HG02588 (cell line): ENCODE measurements around the gene TRIM44.
"Not testable (repeated sequence)": the region's sequence is repeated elsewhere in the genome, so short reads cannot be mapped to it uniquely, and the experiment has no call there.

Experiments used
- ATAC-seq: cut with Tn5 transposase; IDR thresholded peaks from one replicate; pipeline ENCODE4 v1.9.1; 2021; ENCODE audit warnings: mild to moderate bottlenecking, moderate library complexity; ENCODE audit not compliant: unreplicated experiment

TRIM44 gene

DNA sequence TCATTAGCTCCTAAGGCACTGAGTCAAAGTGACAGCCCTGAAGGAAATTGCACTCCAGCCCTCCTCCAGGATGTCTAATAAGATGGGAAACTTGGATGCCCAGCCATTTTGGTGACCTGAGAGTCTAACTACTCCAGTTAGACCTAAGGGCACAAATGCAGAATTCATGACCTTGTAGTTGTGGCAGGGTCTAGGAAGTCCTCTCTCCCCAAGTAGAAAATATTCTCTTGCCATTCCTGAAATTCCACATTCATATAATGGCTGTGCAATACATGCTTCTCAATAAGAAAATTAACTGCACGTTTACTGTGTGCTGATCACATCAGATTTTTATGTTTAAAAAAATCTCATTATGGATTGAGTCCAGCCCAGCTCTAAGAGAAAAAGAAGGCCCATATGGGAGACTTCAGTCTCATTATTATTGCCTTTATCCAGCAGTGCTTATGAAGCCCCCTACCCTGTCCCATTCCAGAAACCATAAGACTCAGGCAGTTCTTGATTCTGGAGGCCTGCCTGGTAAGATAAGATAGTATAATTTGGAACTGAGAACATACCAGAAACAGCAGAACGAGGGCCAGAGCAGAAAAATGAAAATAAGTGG is 147.6 kb downstream of the TRIM44 start:
- ATAC-seq = no peak

DNA sequence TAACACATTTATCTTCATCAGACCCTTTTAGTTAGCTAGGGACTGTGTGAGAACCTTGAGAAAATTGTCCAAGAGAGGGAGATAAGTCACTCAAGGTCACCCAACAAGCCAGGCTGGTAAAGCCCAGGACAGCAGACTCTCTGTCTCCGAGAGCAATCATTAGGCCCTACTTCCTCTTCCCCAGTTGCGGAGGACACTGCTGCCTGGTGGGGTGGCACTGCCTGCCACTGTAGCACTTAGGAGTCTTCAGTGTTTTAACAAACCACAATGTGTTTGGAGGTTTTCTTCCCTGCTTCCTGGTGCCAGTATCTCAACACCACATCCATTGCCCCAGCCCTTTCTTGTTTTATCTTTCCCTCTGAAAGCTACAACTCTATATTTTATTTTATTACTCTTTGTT is 149.2 kb downstream of the TRIM44 start:
- no peak for ATAC-seq

GRCh38 chr11:35812828-35813227 is 150.3 kb downstream of the TRIM44 start:
- ATAC-seq = no peak

DNA sequence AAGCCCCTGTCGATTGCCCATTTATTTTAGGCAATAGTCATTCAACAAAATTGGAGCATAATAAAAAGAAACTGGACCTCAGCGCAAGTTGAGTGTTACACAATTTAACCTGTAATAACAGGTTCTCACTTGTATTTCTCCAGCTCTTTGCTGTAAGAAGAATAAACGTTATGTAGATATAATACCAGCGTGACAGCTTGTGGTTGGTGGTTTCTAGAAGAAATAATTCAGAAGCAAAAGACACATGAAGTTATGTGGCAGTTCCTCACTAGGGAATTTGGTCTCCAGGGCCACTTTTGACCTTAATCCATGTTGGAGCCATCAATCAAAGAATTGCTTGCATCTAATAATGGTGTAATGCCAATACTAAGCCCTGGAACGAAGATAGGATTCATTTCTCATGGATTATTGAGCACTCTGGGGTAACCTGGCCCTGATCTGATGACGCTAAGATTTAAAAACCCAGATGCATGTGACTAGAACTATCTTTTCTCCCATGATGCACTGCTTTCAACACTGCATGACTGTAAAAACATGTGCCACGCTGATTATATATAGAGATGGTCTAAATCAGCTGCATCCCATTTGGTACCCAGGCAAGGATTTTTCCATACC is 151.6 kb downstream of the TRIM44 start:
- ATAC-seq = no peak

DNA sequence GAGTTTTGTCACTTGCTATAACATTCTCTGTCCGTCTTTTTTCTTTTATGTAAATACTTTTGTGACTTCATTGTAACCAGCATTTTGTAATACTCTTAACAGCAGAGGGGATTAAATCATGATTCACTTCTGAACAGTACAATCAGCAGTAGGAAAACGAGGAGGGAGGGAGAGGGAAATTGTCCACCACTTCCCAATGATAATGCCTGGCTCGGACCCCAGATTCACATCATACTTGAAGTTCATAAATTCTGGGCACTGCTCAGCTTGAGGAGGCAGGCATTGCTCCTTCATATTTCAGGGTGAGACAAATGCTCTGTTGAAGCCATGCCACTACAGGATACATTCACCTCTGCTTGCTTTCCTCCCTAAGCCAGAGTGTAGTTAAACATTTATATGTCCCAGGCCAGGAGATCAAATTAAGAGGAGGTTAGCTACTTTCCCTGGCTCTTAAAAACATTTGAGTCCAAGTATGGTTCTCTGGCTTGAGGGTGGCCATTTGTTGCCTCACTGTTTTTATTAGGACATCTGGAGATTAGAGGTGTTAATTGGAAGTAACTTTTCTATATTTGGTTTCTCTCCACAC is 152.2 kb downstream of the TRIM44 start:
- ATAC-seq = no peak

- no peak for ATAC-seq
Observed at GRCh38 chr11:35815556-35816315, 153.2 kb downstream of the TRIM44 start.

DNA sequence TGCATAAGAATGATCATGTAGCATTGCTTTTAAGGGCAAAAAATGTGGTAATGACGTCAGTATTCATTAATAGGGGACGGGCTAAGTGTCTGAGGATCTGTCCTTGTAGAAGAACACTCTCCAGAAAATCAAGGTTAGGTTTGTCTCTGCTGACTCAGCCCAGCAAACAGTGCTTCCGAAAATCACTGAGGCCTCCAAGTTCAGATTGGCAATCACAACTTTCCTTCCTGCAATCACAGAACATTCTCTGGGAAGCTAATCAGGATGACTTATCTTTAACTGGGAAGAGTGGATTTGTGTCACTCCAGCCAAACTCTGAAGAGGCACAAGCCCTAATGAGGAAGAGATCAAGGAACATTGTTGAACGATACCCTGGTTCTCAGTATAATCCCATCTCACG is 158.0 kb downstream of the TRIM44 start:
- no peak for ATAC-seq

DNA sequence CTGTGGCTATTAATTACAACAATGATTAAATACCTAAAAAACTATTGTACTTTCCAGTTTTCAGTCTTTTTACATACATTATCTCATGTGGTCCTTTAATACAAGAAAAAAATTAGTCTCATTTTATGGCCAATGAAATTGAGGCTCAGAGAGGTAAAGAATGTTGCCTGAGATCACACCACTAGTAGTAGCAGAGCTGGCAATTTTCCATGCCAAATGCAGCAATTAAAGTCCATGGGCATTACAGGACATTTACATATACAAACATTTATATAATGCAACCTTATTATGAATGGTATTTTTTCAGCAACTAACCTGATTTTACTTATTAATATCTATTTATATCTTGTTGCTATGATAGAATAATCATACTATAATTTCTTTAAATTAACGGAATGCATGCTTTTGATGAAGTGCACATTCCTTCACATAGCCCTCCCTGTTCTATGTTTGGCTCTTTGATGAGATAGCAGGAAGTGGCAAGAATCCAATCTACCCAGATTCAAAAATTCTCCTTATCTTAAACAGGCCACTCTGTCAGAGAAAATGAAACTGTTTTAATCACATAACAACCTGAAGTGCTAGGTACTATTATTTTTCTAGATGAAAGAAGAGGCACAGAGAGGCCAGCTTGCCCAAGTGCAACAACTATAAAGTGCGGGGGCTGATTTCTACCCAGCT is 160.4 kb downstream of the TRIM44 start:
- ATAC-seq = no peak

DNA sequence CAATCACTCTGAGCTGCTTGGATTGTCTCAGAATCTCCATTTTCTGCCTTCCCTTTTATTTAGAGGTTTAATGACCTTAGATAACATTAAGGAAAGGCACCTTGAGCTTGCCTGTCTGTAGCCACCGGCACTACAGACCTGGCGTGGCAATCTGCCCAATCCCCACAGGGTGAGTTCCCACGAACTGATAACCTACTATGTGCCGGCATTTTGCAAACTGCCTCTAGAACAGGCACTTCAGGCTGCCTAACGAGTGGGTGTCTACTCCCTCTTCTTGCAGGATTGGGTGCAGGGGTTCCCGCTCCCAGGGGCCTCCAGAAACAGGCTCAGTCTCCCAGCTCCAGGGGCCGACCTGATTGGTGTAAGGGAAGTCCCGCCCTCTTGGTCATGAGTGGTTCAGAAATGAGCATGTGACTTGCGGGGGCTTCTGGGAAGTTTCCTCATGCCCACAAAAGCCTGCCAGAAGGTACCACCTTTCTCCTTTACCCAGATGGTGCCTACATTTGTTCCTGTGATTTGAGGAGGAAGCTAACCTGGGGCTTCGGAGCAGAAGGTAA is 161.2 kb downstream of the TRIM44 start:
- ATAC-seq = no peak

DNA sequence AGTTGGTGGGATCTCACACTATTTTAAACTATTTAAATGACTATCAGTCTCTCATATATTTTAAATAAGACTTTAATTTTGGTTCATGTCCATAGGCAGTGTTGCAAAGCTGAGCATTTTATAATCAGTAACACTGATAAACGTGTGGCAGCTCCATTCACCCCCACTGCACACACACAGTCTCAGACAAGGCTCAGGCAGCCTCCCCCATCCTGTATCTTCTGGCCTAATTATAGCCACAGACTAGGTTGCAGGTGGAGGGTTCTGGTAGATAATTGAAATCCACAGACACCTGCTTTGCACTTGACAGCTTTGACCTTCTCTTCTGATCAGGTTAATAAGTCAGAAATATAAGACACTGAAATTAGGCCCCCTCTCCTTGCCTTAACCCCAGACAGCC is 162.8 kb downstream of the TRIM44 start:
- no peak for ATAC-seq

DNA sequence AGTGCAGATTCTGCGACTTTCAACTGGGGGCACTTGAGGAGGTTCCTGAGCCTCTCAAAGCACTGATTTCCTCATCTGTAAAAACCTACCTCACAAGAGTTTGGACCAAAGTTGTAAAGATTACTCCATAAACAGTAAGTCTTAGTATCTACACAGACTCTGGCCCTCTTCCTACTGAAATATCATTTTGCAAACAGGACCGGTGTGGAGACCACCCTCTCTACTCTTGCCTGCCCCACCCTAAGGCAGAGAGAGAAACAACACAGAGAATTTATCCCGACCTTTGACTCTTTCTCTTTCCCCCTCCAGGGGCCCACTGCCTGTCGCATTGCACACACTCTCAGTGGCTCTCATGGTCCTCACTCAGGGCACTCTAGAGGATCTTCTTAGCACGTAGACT is 163.4 kb downstream of the TRIM44 start:
- no peak for ATAC-seq

- ATAC-seq = no peak
Observed at GRCh38 chr11:35826949-35827348, 164.4 kb downstream of the TRIM44 start.

DNA sequence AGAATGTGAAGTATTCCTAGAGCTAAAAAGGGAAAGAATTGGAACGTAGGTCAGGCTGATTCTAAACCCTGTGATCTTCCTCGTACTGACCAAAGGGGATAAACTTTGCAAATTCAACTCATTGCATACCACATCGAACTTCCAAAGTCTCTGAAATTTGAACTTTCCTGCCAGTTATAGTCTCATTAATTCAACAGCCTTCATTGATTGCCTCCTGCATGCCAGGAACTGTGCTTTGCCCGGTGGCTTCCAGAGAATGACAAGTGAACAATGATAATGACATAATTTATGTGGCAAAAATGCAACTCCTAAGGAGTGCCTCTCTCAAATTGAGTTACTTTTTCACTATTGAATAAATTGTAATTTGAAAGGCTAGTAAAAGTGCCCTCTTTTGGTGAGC is 173.6 kb downstream of the TRIM44 start:
- no peak for ATAC-seq

DNA sequence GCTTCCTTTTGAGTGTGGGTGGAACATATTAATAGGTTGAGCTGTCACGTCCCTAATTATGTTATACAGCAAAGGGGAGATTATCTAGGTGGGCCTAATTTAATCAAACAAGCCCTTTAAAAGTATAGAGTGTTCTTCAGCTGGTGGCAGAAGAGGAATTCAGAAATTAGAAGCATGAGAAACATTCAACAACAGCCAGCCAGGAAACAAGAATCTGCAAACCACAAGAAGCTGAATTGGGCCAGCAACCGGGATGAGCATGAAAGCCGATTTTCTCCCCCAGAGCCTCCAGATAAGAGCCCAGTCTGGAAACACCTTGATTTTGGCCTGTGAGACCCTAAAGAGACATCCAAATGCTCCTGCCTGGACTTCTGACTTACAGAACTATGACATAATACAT is 175.5 kb downstream of the TRIM44 start:
- ATAC-seq = no peak

DNA sequence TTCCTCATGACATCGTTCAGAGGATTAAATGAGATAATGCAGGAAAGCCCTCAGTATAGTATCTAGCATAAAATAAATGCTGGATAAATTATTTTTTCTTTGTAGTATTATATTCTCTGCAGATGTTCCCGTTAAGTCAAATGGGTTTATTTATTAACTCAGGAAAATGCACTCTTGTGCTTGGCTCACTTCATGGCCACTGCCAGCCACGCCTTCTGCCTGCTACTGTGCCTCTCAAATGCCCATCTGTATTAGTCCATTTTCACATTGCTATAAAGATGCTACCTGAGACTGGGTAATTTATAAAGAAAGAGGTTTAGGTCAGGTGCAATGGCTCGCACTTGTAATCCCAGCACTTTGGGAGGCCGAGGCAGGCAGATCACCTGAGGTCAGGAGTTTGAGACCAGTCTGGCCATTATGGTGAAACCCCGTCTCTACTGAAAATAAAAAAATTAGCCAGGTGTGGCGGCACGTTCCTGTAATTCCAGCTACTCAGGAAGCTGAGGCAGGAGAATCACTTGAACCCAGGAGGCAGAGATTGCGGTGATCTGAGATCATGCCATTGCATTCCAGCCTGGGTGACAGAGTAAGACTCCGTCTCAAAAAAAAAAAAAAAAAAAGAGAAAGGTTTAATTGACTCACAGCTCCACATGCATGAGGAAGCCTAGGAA is 176.3 kb downstream of the TRIM44 start:
- ATAC-seq = not testable (repeated sequence)

GRCh38 chr11:35839368-35840161 is 177.0 kb downstream of the TRIM44 start:
- ATAC-seq = no peak

DNA sequence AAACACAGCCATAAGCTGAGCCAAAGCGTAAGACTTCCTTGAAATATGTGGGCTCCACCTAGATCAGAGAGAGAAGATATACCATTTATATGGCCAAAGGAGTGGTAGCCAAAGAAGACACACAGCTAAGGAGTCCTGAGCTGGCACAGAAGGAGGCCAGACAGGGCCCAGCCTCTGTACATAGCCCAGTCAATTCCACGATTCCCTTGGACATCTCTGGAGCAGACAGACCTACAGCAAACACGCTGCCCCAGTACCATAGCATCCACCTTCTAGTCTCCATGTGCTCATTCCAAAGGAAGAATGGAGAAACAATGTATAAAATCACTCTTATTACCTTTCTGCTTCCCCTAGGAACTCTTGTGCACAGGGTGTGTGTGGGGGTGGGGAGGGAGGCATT is 179.2 kb downstream of the TRIM44 start:
- ATAC-seq = no peak

DNA sequence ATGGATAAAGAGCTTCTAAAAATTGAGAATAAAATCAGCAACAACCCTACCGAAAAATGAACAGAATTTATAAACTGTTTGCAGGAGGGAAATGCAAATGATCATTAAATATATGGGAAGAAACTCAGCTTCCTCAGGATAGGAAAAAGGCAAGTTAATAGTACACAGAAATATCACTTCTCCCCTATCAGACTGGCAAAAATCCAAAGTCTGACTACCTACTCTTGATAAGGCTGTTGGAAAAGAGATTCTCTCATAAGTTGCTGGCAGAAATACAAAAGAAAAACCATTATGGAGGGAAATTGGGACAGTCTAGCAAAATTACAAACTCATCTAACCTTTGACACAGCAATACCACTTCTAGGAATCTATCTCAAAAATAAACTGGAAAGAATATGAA is 180.4 kb downstream of the TRIM44 start:
- no peak for ATAC-seq

DNA sequence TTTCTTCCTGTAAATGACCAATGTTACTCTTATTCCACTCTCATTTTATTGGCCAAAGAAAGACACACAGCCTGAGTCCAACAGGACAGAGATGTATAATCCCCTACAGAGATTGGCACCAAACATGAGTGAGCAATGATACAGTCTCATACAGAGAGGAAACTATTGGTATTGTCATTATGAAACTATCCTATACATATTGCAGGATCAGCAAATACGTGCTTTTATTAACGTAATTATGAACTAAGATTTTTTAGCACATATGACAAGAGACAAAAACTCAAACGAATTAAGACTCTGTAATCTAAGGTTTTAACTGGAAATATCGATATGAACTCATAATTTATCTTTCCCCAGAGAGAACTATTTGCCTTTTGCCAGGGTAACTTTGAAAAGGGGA is 182.0 kb downstream of the TRIM44 start:
- ATAC-seq = no peak

DNA sequence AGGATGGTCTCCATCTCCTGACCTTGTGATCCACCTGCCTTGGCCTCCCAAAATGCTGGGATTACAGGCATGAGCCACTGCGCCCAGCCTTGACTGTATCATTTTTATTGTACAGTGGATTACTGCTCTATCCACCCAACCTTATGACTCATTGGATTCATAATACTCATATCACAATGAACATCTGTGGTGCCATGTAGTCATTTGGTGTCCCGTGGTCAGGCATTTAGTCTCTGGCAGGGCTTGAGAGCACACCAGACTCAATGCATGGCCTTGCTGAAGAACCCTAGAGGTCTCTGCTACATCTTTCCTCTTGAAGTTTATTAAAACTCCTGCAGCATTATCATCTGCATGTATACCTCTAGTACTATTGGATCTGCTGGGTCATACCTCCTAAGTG is 183.3 kb downstream of the TRIM44 start:
- ATAC-seq = no peak
